OCI-LY7 (cell line): ENCODE measurements around the gene TRAF3. TPM values are rescaled to one million over a fixed set of nuclear protein-coding genes. Genes with fewer than 3 reads are reported as not detected.

Experiments
- BruUV-seq: library from RNA; stranded (reverse); fragments of 400-500 nt; replicated peaks from 2 replicates; lab custom pipeline; 2021; lab: Mats Ljungman, UMichigan
- CTCF ChIA-PET: fragments of 300-600 bp; sonication (Branson Sonifier 250); formaldehyde crosslinking; loops from one replicate; lab custom pipeline; 2022; ENCODE audit warnings: antibody characterized with exemption; ENCODE audit not compliant: unreplicated experiment; lab: Charles Lee
- POLR2A ChIA-PET: fragments of 300-600 bp; sonication (Branson Sonifier 250); formaldehyde crosslinking; loops from one replicate; lab custom pipeline; 2022; ENCODE audit warnings: antibody characterized with exemption; lab: Charles Lee
- DNase-seq: peaks from one replicate; pipeline ENCODE4 v3.0.0-alpha.2; 2015; ENCODE audit warnings: low spot score
- H2AFZ ChIP-seq: fragments of 200-600 bp; sonication (generic), shearing (Covaris generic); 2 replicates; pipeline ENCODE4 v1.6.1; 2014; ENCODE audit warnings: mild to moderate bottlenecking, antibody characterized with exemption, low read length, moderate library complexity
- H3K27ac ChIP-seq: fragments of 200-600 bp; sonication (generic); 2 replicates; pipeline ENCODE4 v1.5.1; 2014; ENCODE audit warnings: mixed run types, low read depth, mild to moderate bottlenecking, moderate library complexity, low read length, inconsistent platforms; ENCODE audit not compliant: poor library complexity, severe bottlenecking
- H3K36me3 ChIP-seq: fragments of 200-600 bp; sonication (generic); 2 replicates; pipeline ENCODE4 v1.6.1; 2014; ENCODE audit warnings: mild to moderate bottlenecking, antibody characterized with exemption, low read length, moderate library complexity, mixed read lengths; ENCODE audit not compliant: insufficient read depth
- H3K4me1 ChIP-seq: fragments of 200-600 bp; sonication (generic); 2 replicates; pipeline ENCODE4 v1.5.1; 2014; ENCODE audit warnings: mild to moderate bottlenecking, low read length; ENCODE audit not compliant: insufficient read depth, poor library complexity, severe bottlenecking
- H3K4me2 ChIP-seq: fragments of 200-600 bp; sonication (generic); 2 replicates; pipeline ENCODE4 v1.6.1; 2014; ENCODE audit warnings: mild to moderate bottlenecking, low read length
- H3K4me3 ChIP-seq: fragments of 200-600 bp; sonication (generic); 2 replicates; pipeline ENCODE4 v1.5.1; 2014; ENCODE audit warnings: mild to moderate bottlenecking, low read depth, low read length; ENCODE audit not compliant: poor library complexity, severe bottlenecking
- H3K79me2 ChIP-seq: fragments of 200-600 bp; sonication (generic); 2 replicates; pipeline ENCODE4 v1.6.1; 2016; ENCODE audit warnings: low read depth, mild to moderate bottlenecking, low read length, moderate library complexity, mixed read lengths; ENCODE audit not compliant: insufficient read depth
- H3K9me2 ChIP-seq: fragments of 200-600 bp; sonication (generic); 2 replicates; pipeline ENCODE4 v1.6.1; 2016; ENCODE audit warnings: mild to moderate bottlenecking, low read length, mixed read lengths; ENCODE audit not compliant: insufficient read depth
- H3K9me3 ChIP-seq: fragments of 200-600 bp; sonication (generic); 2 replicates; pipeline ENCODE4 v1.6.1; 2014; ENCODE audit warnings: mild to moderate bottlenecking, mixed run types, low read length, mixed read lengths
- H4K20me1 ChIP-seq: fragments of 200-600 bp; sonication (generic); 2 replicates; pipeline ENCODE4 v1.6.1; 2014; ENCODE audit warnings: mild to moderate bottlenecking, antibody characterized with exemption, low read length, moderate library complexity, mixed read lengths; ENCODE audit not compliant: insufficient read depth
- CTCF ChIP-seq: fragments of 200-600 bp; sonication (generic); conservative IDR thresholded peaks from 2 replicates; pipeline ENCODE4 v1.5.1; 2014; ENCODE audit warnings: mild to moderate bottlenecking, antibody characterized with exemption, low read length, moderate library complexity, mixed read lengths
- EZH2phosphoT487 ChIP-seq: fragments of 200-600 bp; sonication (generic); IDR thresholded peaks from 2 replicates; pipeline ENCODE4 v1.6.1; 2018; ENCODE audit warnings: low read depth, borderline replicate concordance, mild to moderate bottlenecking, mixed run types, antibody characterized with exemption, low read length, moderate library complexity, mixed read lengths
- intact Hi-C: fragments of 100-400 bp; cut with micrococcal nuclease; formaldehyde crosslinking; loops from one replicate; pipeline ENCODE4 v1.10.0; 2022; ENCODE audit not compliant: unreplicated experiment
- total RNA-seq, 2 experiments: library from RNA; depleted of rRNA in 1 of 2; stranded (reverse); fragments of >200 nt in 1 of 2; shearing (Covaris generic) in 1 of 2; gene quantifications; 2 replicates each; pipeline ENCODE4 v1.2.3, GENCODE V29; 2014 to 2022

TRAF3 gene
- total RNA-seq, 2 experiments from 2014 or later: 0.82 to 2.9 TPM

GRCh38 chr14:102749393-102750305 lies 27.6 kb upstream of the TRAF3 start:
- CTCF ChIA-PET: no interaction called here
- no peak overlapping the region for H3K27ac ChIP-seq
- TF ChIP-seq CTCF (no peak), EZH2phosphoT487 (no peak)

GRCh38 chr14:102750376-102750775 lies 26.9 kb upstream of the TRAF3 start:
- no peak overlapping the region for H3K4me3 ChIP-seq
- intact Hi-C loops: no loop called here
- BruUV-seq: no TSS peak
- H4K20me1 ChIP-seq: no peaks in the 10 kb centered on the region
- no peaks in the 10 kb centered on the region for H3K36me3 ChIP-seq
- H3K9me2 ChIP-seq: no peaks in the 10 kb centered on the region
- DNase-seq: no peak
- ChIA-PET POLR2A (interaction anchor here (0.6 kb wide), 1 partner anchor 306 kb away, joined by 4 read pairs; no protein-coding TSS in a partner anchor), CTCF (no interaction called here)
- H3K4me1 ChIP-seq: no peaks in the 10 kb centered on the region
- no peak overlapping the region for H3K4me2 ChIP-seq
- no peak overlapping the region for H3K27ac ChIP-seq
- H3K9me3 ChIP-seq: no peaks in the 10 kb centered on the region
- H2AFZ ChIP-seq: no peak overlapping the region
- TF ChIP-seq EZH2phosphoT487 (no peak), CTCF (no peak)
- no peaks in the 10 kb centered on the region for H3K79me2 ChIP-seq

More at GRCh38 chr14:102749393-102750305, 27.6 kb upstream of the TRAF3 start:
- no peaks in the 10 kb centered on the region for H3K9me3 ChIP-seq
- no peak overlapping the region for H2AFZ ChIP-seq
- no peaks in the 10 kb centered on the region for H4K20me1 ChIP-seq
- POLR2A ChIA-PET: no interaction called here
- H3K36me3 ChIP-seq: no peaks in the 10 kb centered on the region
- H3K4me3 ChIP-seq: no peak overlapping the region
- no peak overlapping the region for H3K4me2 ChIP-seq
- no TSS peak for BruUV-seq
- no peaks in the 10 kb centered on the region for H3K4me1 ChIP-seq
- H3K9me2 ChIP-seq: no peaks in the 10 kb centered on the region
- DNase-seq: no peak
- no peaks in the 10 kb centered on the region for H3K79me2 ChIP-seq
- intact Hi-C loops: no loop called here

GRCh38 chr14:102751088-102751487 lies 26.2 kb upstream of the TRAF3 start:
- no peaks in the 10 kb centered on the region for H3K9me3 ChIP-seq
- intact Hi-C loops: no loop called here
- H2AFZ ChIP-seq: no peak overlapping the region
- no peak for DNase-seq
- H3K4me2 ChIP-seq: no peak overlapping the region
- TF ChIP-seq EZH2phosphoT487: no peak
- no peak for TF ChIP-seq CTCF
- CTCF ChIA-PET: interaction anchor here (0.6 kb wide), 1 partner anchor 245 kb away, joined by 3 read pairs; no protein-coding TSS in a partner anchor
- H3K4me1 ChIP-seq: no peaks in the 10 kb centered on the region
- no peak overlapping the region for H3K4me3 ChIP-seq
- BruUV-seq: no TSS peak
- H3K27ac ChIP-seq: no peak overlapping the region
- POLR2A ChIA-PET: interaction anchor here (0.6 kb wide), 1 partner anchor 307 kb away, joined by 4 read pairs; no protein-coding TSS in a partner anchor
- no peaks in the 10 kb centered on the region for H3K36me3 ChIP-seq
- H3K79me2 ChIP-seq: no peaks in the 10 kb centered on the region
- no peaks in the 10 kb centered on the region for H4K20me1 ChIP-seq
- H3K9me2 ChIP-seq: no peaks in the 10 kb centered on the region
